GM23248 (cell line): ENCODE data around the gene EP400. TPM values are rescaled to one million over a fixed set of nuclear protein-coding genes. Genes with fewer than 3 reads are reported as not detected.

Source experiments
- DNase-seq: peaks from one replicate; pipeline ENCODE4 v3.0.0-alpha.2; 2015
- H2AFZ ChIP-seq: fragments of 200-600 bp; sonication (generic); 2 replicates; pipeline ENCODE4 v1.6.1; 2016; ENCODE audit warnings: antibody characterized with exemption
- H3F3A ChIP-seq: fragments of 200-600 bp; sonication (generic); 2 replicates; pipeline ENCODE4 v1.6.1; 2016; ENCODE audit warnings: mild to moderate bottlenecking, antibody characterized with exemption, mixed run types; ENCODE audit not compliant: insufficient read depth
- H3K27ac ChIP-seq: fragments of 200-600 bp; sonication (generic); 2 replicates; pipeline ENCODE4 v1.5.1; 2016; ENCODE audit warnings: mild to moderate bottlenecking
- H3K27me3 ChIP-seq: fragments of 200-600 bp; sonication (generic); replicated peaks from 2 replicates; pipeline ENCODE4 v1.6.1; 2016; ENCODE audit warnings: mild to moderate bottlenecking; ENCODE audit not compliant: insufficient read depth
- H3K36me3 ChIP-seq: fragments of 200-600 bp; sonication (generic); 2 replicates; pipeline ENCODE4 v1.6.1; 2016; ENCODE audit warnings: low read depth, mild to moderate bottlenecking
- H3K4me1 ChIP-seq: fragments of 200-600 bp; sonication (generic); 2 replicates; pipeline ENCODE4 v1.6.1; 2016; ENCODE audit warnings: mild to moderate bottlenecking; ENCODE audit not compliant: insufficient read depth
- H3K4me2 ChIP-seq: fragments of 200-600 bp; sonication (generic); one replicate; pipeline ENCODE4 v1.6.1; 2016; ENCODE audit warnings: mild to moderate bottlenecking; ENCODE audit not compliant: unreplicated experiment
- H3K4me3 ChIP-seq: fragments of 200-600 bp; sonication (generic); 2 replicates; pipeline ENCODE4 v1.5.1; 2016; ENCODE audit warnings: mild to moderate bottlenecking
- H3K79me2 ChIP-seq: fragments of 200-600 bp; sonication (generic); 2 replicates; pipeline ENCODE4 v1.6.1; 2016; ENCODE audit warnings: mild to moderate bottlenecking; ENCODE audit not compliant: insufficient read depth
- H3K9ac ChIP-seq: fragments of 200-600 bp; sonication (generic); 2 replicates; pipeline ENCODE4 v1.6.1; 2016; ENCODE audit warnings: mild to moderate bottlenecking
- H3K9me2 ChIP-seq: fragments of 200-600 bp; sonication (generic); 2 replicates; pipeline ENCODE4 v1.6.1; 2016; ENCODE audit warnings: mixed run types, mild to moderate bottlenecking, moderate library complexity; ENCODE audit not compliant: insufficient read depth
- H3K9me3 ChIP-seq: fragments of 200-600 bp; sonication (generic); one replicate; pipeline ENCODE4 v1.6.1; 2017; ENCODE audit warnings: low read depth
- H4K20me1 ChIP-seq: fragments of 200-600 bp; sonication (generic); 2 replicates; pipeline ENCODE4 v1.6.0; 2016; ENCODE audit not compliant: insufficient read depth
- EZH2 ChIP-seq: fragments of 200-600 bp; sonication (generic); IDR thresholded peaks from 2 replicates; pipeline ENCODE4 v1.6.1; 2018; ENCODE audit warnings: antibody characterized with exemption, mild to moderate bottlenecking; ENCODE audit not compliant: insufficient read depth, poor library complexity, severe bottlenecking
- EZH2phosphoT487 ChIP-seq: fragments of 200-600 bp; sonication (generic); IDR thresholded peaks from 2 replicates; pipeline ENCODE4 v1.6.1; 2018; ENCODE audit warnings: antibody characterized with exemption, moderate library complexity, mild to moderate bottlenecking, low read depth; ENCODE audit not compliant: insufficient read depth
- WGBS, 2 experiments: methylation state at CpG; one replicate each; pipeline ENCODE4 v1.1.6; 2015 to 2017; ENCODE audit warnings: low lambda C conversion rate in 2 of 2, low coverage in 1 of 2; ENCODE audit errors: missing lambda C conversion rate in 2 of 2; 5-methylcytosine and 5-hydroxymethylcytosine counted together
- in situ Hi-C: fragments of 300-500 bp; cut with MboI; formaldehyde crosslinking; loops from 2 replicates; pipeline ENCODE4 v1.15.0; 2020
- polyA plus RNA-seq: library from polyadenylated mRNA; unstranded; fragments of >200 nt; fragmentation: Nextera tagmentation; extraction: Ambion mirVana; gene quantifications from 2 replicates; pipeline ENCODE4 v1.2.1, GENCODE V29; 2016
- total RNA-seq: library from RNA; depleted of rRNA; stranded (reverse); fragments of >200 nt; shearing (Covaris generic); gene quantifications from 2 replicates; pipeline ENCODE4 v1.2.3, GENCODE V29; 2014

The EP400 gene
- total and polyA plus RNA-seq, 2 experiments from 2014 or later, result 8.6 to 9.4 TPM

- H3K9me3 ChIP-seq, result no peaks in the 10 kb centered on the region
- no peaks in the 10 kb centered on the region for H3K4me1 ChIP-seq
- no peaks in the 10 kb centered on the region for H4K20me1 ChIP-seq
- H2AFZ ChIP-seq, result no peak overlapping the region
- H3K4me2 ChIP-seq, result no peak overlapping the region
- no peak for TF ChIP-seq EZH2phosphoT487
- no peak for TF ChIP-seq EZH2
- H3K9me2 ChIP-seq, result no peaks in the 10 kb centered on the region
- H3K27me3 ChIP-seq, result no peaks in the 10 kb centered on the region
- in situ Hi-C loops, result no loop called here
- H3K79me2 ChIP-seq, result no peaks in the 10 kb centered on the region
- no peak overlapping the region for H3K9ac ChIP-seq
- H3K27ac ChIP-seq, result no peak overlapping the region
- H3F3A ChIP-seq, result 0 out of 2 replicates have a peak, but pooled peaks cover 6% of the 10 kb centered on the region
- 98 to 99% methylated on average over 7 of the region's 7 CpGs for WGBS, 2 experiments
- no peak overlapping the region for H3K4me3 ChIP-seq
- no peak for DNase-seq
- peaks cover 5% of the 10 kb centered on the region; the same call in 1 of the 2 replicates for H3K36me3 ChIP-seq
These were observed 7.8 kb upstream of the EP400 start for GRCh38 chr12:131941987-131942341.

GRCh38 chr12:131942671-131943070 lies 7.1 kb upstream of the EP400 start:
- TF ChIP-seq EZH2 (no peak), EZH2phosphoT487 (no peak)
- Histone ChIP-seq H3K4me2 (no peak overlapping the region), H4K20me1 (no peaks in the 10 kb centered on the region), H3K27me3 (no peaks in the 10 kb centered on the region), H3K36me3 (peaks cover 5% of the 10 kb centered on the region; the same call in 1 of the 2 replicates), H3K9ac (no peak overlapping the region), H3K27ac (no peak overlapping the region), H3F3A (peaks cover 10% of the 10 kb centered on the region), H3K4me1 (no peaks in the 10 kb centered on the region), H2AFZ (no peak overlapping the region), H3K79me2 (no peaks in the 10 kb centered on the region), H3K4me3 (no peak overlapping the region), H3K9me3 (no peaks in the 10 kb centered on the region), H3K9me2 (no peaks in the 10 kb centered on the region)
- 96 to 97% methylated on average over 12 of the region's 12 CpGs for WGBS, 2 experiments
- DNase-seq, result no peak
- in situ Hi-C loops, result no loop called here

GRCh38 chr12:131943389-131943788 lies 6.4 kb upstream of the EP400 start:
- Histone ChIP-seq H3F3A (peaks cover 17% of the 10 kb centered on the region), H2AFZ (no peak overlapping the region), H3K27me3 (no peaks in the 10 kb centered on the region), H3K9ac (no peak overlapping the region), H4K20me1 (no peaks in the 10 kb centered on the region), H3K36me3 (peaks cover 5% of the 10 kb centered on the region; the same call in 1 of the 2 replicates), H3K4me2 (no peak overlapping the region), H3K4me3 (no peak overlapping the region), H3K9me2 (no peaks in the 10 kb centered on the region), H3K79me2 (no peaks in the 10 kb centered on the region), H3K27ac (no peak overlapping the region), H3K4me1 (no peaks in the 10 kb centered on the region), H3K9me3 (no peaks in the 10 kb centered on the region)
- no peak for DNase-seq
- in situ Hi-C loops, result no loop called here
- TF ChIP-seq EZH2, result no peak
- no peak for TF ChIP-seq EZH2phosphoT487
- WGBS, 2 experiments, result 97 to 99% methylated on average over 6 to 8 of the region's 8 CpGs

GRCh38 chr12:131943876-131944275 lies 5.9 kb upstream of the EP400 start:
- no peaks in the 10 kb centered on the region for H3K9me2 ChIP-seq
- no peaks in the 10 kb centered on the region for H3K9me3 ChIP-seq
- in situ Hi-C loops, result no loop called here
- DNase-seq, result no peak
- WGBS, 2 experiments, result 92% methylated on average over 10 of the region's 10 CpGs
- no peaks in the 10 kb centered on the region for H3K4me1 ChIP-seq
- H3K27ac ChIP-seq, result no peak overlapping the region
- H3K79me2 ChIP-seq, result no peaks in the 10 kb centered on the region
- H3K9ac ChIP-seq, result no peak overlapping the region
- H4K20me1 ChIP-seq, result no peaks in the 10 kb centered on the region
- TF ChIP-seq EZH2 (no peak), EZH2phosphoT487 (no peak)
- H3K36me3 ChIP-seq, result peaks cover 5% of the 10 kb centered on the region; the same call in 1 of the 2 replicates
- H3K27me3 ChIP-seq, result no peaks in the 10 kb centered on the region
- no peak overlapping the region for H3K4me3 ChIP-seq
- H3K4me2 ChIP-seq, result no peak overlapping the region
- H2AFZ ChIP-seq, result no peak overlapping the region
- H3F3A ChIP-seq, result peaks cover 22% of the 10 kb centered on the region
